Ovary (tissue), 9 donors: ENCODE measurements around the gene CEACAM4. TPM values are rescaled to one million over a fixed set of nuclear protein-coding genes. Genes with fewer than 3 reads are reported as not detected.

ENCODE experiments used
- DNase-seq, 5 donors: peaks; one replicate each; pipeline ENCODE4 v3.0.0-alpha.2; 2019 to 2020
- H3K27ac ChIP-seq, 2 donors: fragments of 200-600 bp; one replicate each; pipeline versions ENCODE4 v1.5.1 to v1.8.0; 2019 to 2022
- H3K27me3 ChIP-seq: fragments of 200-600 bp; one replicate; pipeline ENCODE4 v1.8.0; 2022
- H3K36me3 ChIP-seq: fragments of 200-600 bp; sonication (generic); one replicate; pipeline ENCODE4 v1.5.1; 2019
- H3K4me1 ChIP-seq: one replicate; pipeline ENCODE4 v1.8.1; 2013; ENCODE audit warnings: mild to moderate bottlenecking, moderate library complexity; ENCODE audit not compliant: insufficient read depth
- H3K4me3 ChIP-seq: fragments of 200-600 bp; sonication (generic); one replicate; pipeline ENCODE4 v1.5.1; 2017
- H3K9me3 ChIP-seq, 2 donors: fragments of 200-600 bp in 1 of 2; sonication (generic) in 1 of 2; one replicate each; pipeline versions ENCODE4 v1.5.1 to v1.8.1; 2013 to 2019; ENCODE audit warnings: mild to moderate bottlenecking in 1 of 2, moderate library complexity in 1 of 2
- EP300 ChIP-seq: sonication (generic); formaldehyde crosslinking; IDR thresholded peaks from one replicate; pipeline ENCODE4 v1.6.1; 2017; ENCODE audit warnings: antibody characterized with exemption
- POLR2A ChIP-seq: fragments of 450-650 bp; IDR thresholded peaks from one replicate; pipeline ENCODE4 v1.6.1; 2017; ENCODE audit warnings: antibody characterized with exemption, mild to moderate bottlenecking, moderate library complexity
- WGBS, 3 donors: extraction: QIAGEN DNeasy Blood & Tissue Kit in 1 of 3; methylation state at CpG; one replicate each; pipeline versions ENCODE4 v1.1.5 to v1.1.7; 2013 to 2017; 5-methylcytosine and 5-hydroxymethylcytosine counted together
- intact Hi-C, 4 donors: fragments of 100-400 bp; cut with DNase I; formaldehyde crosslinking; loops; one replicate each; pipeline versions ENCODE4 v1.11.0 to v1.15.1; 2022 to 2023
- polyA plus RNA-seq, 2 donors: library from polyadenylated mRNA; stranded (reverse); fragments of 200-250 nt in 1 of 2; fragments of 350-450 nt in 1 of 2; fragmentation: Illumina TruSeq in 1 of 2; extraction: RNeasy Lipid Tissue Mini Kit (QIAGEN cat#74804) in 1 of 2; gene quantifications; one replicate each; pipeline ENCODE4 v1.2.3, GENCODE V29; 2013 to 2014
- total RNA-seq, 7 donors: library from RNA; depleted of rRNA in 2 of 7; stranded (reverse); fragments of >200 nt in 2 of 7; fragmentation: NEBNext Ultra II Directional in 3 of 7; extraction: Animal tissue kit (Norgen Biotek cat#: 25700) in 3 of 7; gene quantifications; one replicate each; pipeline versions ENCODE4 v1.1.0 to v1.2.4, GENCODE V29; 2016 to 2023
- TF ChIP-seq, protein P1 (sequence below), 3 donors: fragments of 450-650 bp in 2 of 3; fragments of 200-600 bp in 1 of 3; IDR thresholded peaks; one replicate each; pipeline versions ENCODE4 v1.5.1 to v1.8.0; 2016 to 2022; ENCODE audit warnings: antibody characterized with exemption in 3 of 3, mild to moderate bottlenecking in 1 of 3
- donor health status: DM: no; HTN: no; CAD: no; lungs with moderate emphysema.
- donor health status: DM: no; HTN: no; CAD: no.
- donor health status: Bipolar disorder and iron deficiency.
- donor health status: DM: yes; HTN: yes; CAD: no.
- donor health status: DM: no; HTN: no; CAD: no.
- donor health status: DM: yes; HTN: yes; CAD: no.

The CEACAM4 gene
- total and polyA plus RNA-seq, 9 donors: 0.18 to 0.74 (median 0.32) TPM; not detected in 4

DNA sequence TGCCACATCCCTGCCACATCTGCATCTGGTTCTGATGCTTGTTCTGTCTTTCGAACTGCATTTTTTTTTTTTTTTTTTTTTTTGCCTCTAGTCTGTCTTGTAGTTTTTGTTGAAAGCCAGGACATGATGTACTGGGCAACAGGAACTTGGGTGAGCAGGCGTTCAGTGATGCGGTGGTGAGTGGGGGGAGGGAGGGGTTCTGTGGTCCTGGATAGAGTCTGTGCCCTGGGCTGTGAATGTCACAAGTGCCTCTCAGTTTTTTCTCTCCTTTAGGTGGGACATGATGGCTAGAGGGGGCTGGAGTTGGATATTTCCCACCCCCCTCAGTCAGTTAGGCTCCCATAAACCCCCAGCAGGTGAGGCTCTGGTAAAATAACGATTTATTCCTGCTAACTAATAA, 3.5 kb downstream of the CEACAM4 start:
- 48 to 57% (median 53%) methylated on average over 4 of the region's 4 CpGs for WGBS, 3 donors
- H3K27me3 ChIP-seq: no peaks in the 10 kb centered on the region
- no peak for DNase-seq
- TF ChIP-seq, protein P1, sequence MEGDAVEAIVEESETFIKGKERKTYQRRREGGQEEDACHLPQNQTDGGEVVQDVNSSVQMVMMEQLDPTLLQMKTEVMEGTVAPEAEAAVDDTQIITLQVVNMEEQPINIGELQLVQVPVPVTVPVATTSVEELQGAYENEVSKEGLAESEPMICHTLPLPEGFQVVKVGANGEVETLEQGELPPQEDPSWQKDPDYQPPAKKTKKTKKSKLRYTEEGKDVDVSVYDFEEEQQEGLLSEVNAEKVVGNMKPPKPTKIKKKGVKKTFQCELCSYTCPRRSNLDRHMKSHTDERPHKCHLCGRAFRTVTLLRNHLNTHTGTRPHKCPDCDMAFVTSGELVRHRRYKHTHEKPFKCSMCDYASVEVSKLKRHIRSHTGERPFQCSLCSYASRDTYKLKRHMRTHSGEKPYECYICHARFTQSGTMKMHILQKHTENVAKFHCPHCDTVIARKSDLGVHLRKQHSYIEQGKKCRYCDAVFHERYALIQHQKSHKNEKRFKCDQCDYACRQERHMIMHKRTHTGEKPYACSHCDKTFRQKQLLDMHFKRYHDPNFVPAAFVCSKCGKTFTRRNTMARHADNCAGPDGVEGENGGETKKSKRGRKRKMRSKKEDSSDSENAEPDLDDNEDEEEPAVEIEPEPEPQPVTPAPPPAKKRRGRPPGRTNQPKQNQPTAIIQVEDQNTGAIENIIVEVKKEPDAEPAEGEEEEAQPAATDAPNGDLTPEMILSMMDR (IDR thresholded peaks at IDR 0.05): no peak
- TF ChIP-seq EP300: no peak
- no peak for TF ChIP-seq POLR2A
- no peak overlapping the region for H3K27ac ChIP-seq
- intact Hi-C loops: no loop called here
- no peaks in the 10 kb centered on the region for H3K9me3 ChIP-seq
- H3K4me1 ChIP-seq: no peaks in the 10 kb centered on the region
- no peak overlapping the region for H3K4me3 ChIP-seq
- H3K36me3 ChIP-seq: no peaks in the 10 kb centered on the region

DNA sequence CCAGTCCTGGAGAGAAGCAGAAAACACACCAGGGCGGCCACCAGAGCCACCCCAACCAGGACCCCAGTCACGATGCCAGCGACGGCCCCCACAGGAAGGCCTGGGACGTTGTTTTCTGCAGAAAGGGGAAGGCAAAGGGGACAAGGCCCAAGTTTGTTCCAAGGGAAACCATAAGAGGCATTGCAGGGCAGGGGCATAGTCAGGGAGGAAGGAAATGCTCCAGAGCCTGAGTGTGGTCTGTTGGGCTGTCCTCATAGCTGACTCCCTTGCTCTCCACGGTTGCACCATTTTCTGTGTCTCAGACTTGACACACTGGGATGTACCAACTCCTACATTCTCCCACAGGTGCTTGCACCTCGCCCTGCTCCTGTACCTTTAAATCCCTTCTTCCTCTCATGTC, 5.2 kb downstream of the CEACAM4 start:
- 49 to 53% (median 50%) methylated on average over 7 of the region's 7 CpGs for WGBS, 3 donors
- intact Hi-C loops: no loop called here
- TF ChIP-seq POLR2A: no peak
- TF ChIP-seq, protein P1 (IDR thresholded peaks at IDR 0.05): no peak
- TF ChIP-seq EP300: no peak
- no peak for DNase-seq
- H3K9me3 ChIP-seq: no peaks in the 10 kb centered on the region
- no peaks in the 10 kb centered on the region for H3K36me3 ChIP-seq
- no peak overlapping the region for H3K27ac ChIP-seq
- H3K4me3 ChIP-seq: no peak overlapping the region
- no peaks in the 10 kb centered on the region for H3K27me3 ChIP-seq
- H3K4me1 ChIP-seq: no peaks in the 10 kb centered on the region

DNA sequence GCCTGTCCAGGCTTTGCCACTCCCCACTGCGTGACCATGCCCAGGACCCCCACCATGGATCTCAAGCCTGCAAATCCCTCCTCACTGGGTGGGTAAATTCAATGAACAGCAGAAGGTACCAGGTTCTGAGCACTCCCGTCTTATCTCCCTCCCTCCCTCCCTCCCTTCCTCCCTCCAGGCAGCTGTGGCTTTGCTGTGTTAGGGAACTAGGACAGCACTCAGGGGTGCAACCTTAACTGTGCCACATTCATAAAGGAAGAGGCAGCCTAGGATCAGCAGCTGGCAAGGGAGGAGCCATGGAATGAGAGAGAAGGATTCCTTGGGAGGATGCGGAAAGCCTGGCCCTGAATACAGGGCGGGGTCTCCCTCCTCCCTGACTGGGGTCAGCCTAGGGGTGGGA, 5.6 kb downstream of the CEACAM4 start:
- Histone ChIP-seq H3K27ac (no peak overlapping the region), H3K4me1 (no peaks in the 10 kb centered on the region), H3K9me3 (no peaks in the 10 kb centered on the region), H3K36me3 (no peaks in the 10 kb centered on the region), H3K27me3 (no peaks in the 10 kb centered on the region), H3K4me3 (no peak overlapping the region)
- DNase-seq: no peak
- intact Hi-C loops: no loop called here
- TF ChIP-seq POLR2A (no peak), EP300 (no peak)
- TF ChIP-seq, protein P1 (IDR thresholded peaks at IDR 0.05): no peak
- WGBS, 3 donors: 33 to 58% (median 39%) methylated on average over 3 to 4 of the region's 4 CpGs

DNA sequence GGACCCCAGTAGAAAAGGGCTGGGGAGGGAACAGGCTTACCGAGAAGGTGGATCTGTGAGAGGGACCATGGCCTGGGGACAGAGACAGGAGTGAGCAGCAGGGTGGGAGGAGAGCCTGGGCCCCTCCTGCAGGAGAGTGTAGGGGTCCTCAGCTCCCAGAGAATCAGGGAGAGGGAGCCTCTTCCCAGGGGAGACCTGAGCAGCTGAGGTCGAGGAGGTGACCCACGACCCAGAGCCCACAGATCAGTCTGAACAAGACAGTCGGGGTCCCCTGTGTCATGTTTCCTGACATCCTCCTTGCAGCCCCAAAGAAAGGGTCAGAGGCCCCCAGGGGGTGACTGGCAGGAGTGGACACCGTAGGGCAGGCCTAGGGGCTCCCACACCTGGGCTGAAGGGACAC, 6.7 kb downstream of the CEACAM4 start:
- no peak for TF ChIP-seq POLR2A
- TF ChIP-seq EP300: no peak
- TF ChIP-seq, protein P1 (IDR thresholded peaks at IDR 0.05): no peak

More for the DNA sequence above, 6.7 kb downstream of the CEACAM4 start:
- WGBS, 3 donors: 58 to 77% (median 61%) methylated on average over 5 of the region's 5 CpGs
- H3K9me3 ChIP-seq: no peaks in the 10 kb centered on the region
- H3K27ac ChIP-seq: no peak overlapping the region
- no peaks in the 10 kb centered on the region for H3K4me1 ChIP-seq
- no peaks in the 10 kb centered on the region for H3K27me3 ChIP-seq
- intact Hi-C loops: no loop called here
- DNase-seq: no peak
- H3K36me3 ChIP-seq: no peaks in the 10 kb centered on the region
- no peak overlapping the region for H3K4me3 ChIP-seq
